ENCODE data around the gene KLF12.

The KLF12 gene

GRCh38 chr13:74134221-74134776 is at the start of gene KLF12:
Gene KLF12, minus strand, starts transcription at chr13:74134404.
- peak; percentile 97 for DNase-seq (ENCODE audit: low read depth, low spot score)

- DNase-seq (ENCODE audit: low read depth, low spot score): no peak
Measured at GRCh38 chr13:74182491-74182890, 48.3 kb upstream of the KLF12 start.

- DNase-seq (ENCODE audit: low read depth, low spot score): no peak
Measured at GRCh38 chr13:74174810-74175209, 40.6 kb upstream of the KLF12 start.

GRCh38 chr13:74173822-74174221 is 39.6 kb upstream of the KLF12 start:
- DNase-seq (ENCODE audit: low read depth, low spot score): no peak

- DNase-seq (ENCODE audit: low read depth, low spot score): no peak
Measured at GRCh38 chr13:74171641-74172040, 37.4 kb upstream of the KLF12 start.

GRCh38 chr13:74169676-74170075 is 35.5 kb upstream of the KLF12 start:
- DNase-seq (ENCODE audit: low read depth, low spot score): no peak

- DNase-seq (ENCODE audit: low read depth, low spot score): no peak
Measured at GRCh38 chr13:74168263-74168675, 34.1 kb upstream of the KLF12 start.

- DNase-seq (ENCODE audit: low read depth, low spot score): no peak
Measured at GRCh38 chr13:74166261-74167004, 32.2 kb upstream of the KLF12 start.

GRCh38 chr13:74162782-74163181 is 28.6 kb upstream of the KLF12 start:
- DNase-seq (ENCODE audit: low read depth, low spot score): no peak

GRCh38 chr13:74162135-74162534 is 27.9 kb upstream of the KLF12 start:
- DNase-seq (ENCODE audit: low read depth, low spot score): no peak

- no peak for DNase-seq (ENCODE audit: low read depth, low spot score)
Measured at GRCh38 chr13:74158571-74159352, 24.6 kb upstream of the KLF12 start.

- DNase-seq (ENCODE audit: low read depth, low spot score): no peak
Measured at GRCh38 chr13:74158028-74158427, 23.8 kb upstream of the KLF12 start.

- no peak for DNase-seq (ENCODE audit: low read depth, low spot score)
Measured at GRCh38 chr13:74154981-74155380, 20.8 kb upstream of the KLF12 start.

- DNase-seq (ENCODE audit: low read depth, low spot score): no peak
Measured at GRCh38 chr13:74153316-74153715, 19.1 kb upstream of the KLF12 start.

- no peak for DNase-seq (ENCODE audit: low read depth, low spot score)
Measured at GRCh38 chr13:74151859-74152258, 17.7 kb upstream of the KLF12 start.

GRCh38 chr13:74148352-74148751 is 14.1 kb upstream of the KLF12 start:
- no peak for DNase-seq (ENCODE audit: low read depth, low spot score)

GRCh38 chr13:74145249-74145975 is 11.2 kb upstream of the KLF12 start:
- peak; percentile 11 for DNase-seq (ENCODE audit: low read depth, low spot score)

GRCh38 chr13:74144269-74144668 is 10.1 kb upstream of the KLF12 start:
- no peak for DNase-seq (ENCODE audit: low read depth, low spot score)

- no peak for DNase-seq (ENCODE audit: low read depth, low spot score)
Measured at GRCh38 chr13:74142257-74142656, 8.1 kb upstream of the KLF12 start.

GRCh38 chr13:74138241-74138640 is 4.0 kb upstream of the KLF12 start:
- no peak for DNase-seq (ENCODE audit: low read depth, low spot score)

GRCh38 chr13:74136084-74136658 is 2.0 kb upstream of the KLF12 start:
- peak; percentile 70 for DNase-seq (ENCODE audit: low read depth, low spot score)

Data from astrocyte of the hippocampus (primary cell).